T follicular helper cell (primary cell): ENCODE data around the gene PLAC9.

Experiments used
- DNase-seq: peaks from one replicate; pipeline ENCODE4 v3.0.0-alpha.2; 2020; ENCODE audit warnings: low read depth

Gene PLAC9

GRCh38 chr10:80160361-80161320 is 28.1 kb downstream of the PLAC9 start:
- no peak for DNase-seq

DNA sequence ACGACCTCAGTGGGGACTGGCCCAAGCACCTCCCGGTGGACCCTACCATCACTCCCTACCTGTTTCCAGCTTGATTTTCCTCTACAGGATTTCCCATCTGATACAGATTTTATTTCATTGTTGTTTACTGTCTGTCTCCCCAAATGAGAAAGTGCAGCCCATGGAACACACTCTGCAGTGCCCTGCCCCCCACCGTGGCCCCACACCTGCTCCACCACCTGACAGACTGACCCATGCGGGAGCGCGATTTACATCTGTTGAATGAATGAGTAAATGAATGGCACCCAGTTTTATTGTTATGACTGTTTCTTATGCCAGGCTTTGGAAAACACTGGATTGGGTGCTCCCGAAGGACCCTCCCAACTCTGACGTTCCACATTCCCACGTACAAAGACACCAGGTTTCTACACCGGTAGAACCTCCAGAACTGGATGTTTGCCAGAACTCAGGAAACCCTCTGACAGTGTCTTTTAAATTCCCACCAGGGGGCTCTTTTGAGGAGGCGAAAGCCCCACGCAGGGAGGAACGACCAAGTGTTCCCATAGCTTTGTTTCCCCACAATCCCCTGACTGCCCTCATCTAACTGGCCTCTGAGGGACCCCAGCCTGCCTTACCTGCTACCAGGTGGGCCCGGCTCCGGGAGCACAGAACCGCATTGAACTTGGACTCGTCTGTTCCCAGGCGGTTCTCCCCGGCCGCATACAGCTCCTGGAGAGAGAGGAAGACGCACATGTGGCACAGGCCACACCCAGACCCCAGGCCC is 29.0 kb downstream of the PLAC9 start:
- DNase-seq, result no peak

- no peak for DNase-seq
Measured at GRCh38 chr10:80163741-80164341, 31.3 kb downstream of the PLAC9 start.

DNA sequence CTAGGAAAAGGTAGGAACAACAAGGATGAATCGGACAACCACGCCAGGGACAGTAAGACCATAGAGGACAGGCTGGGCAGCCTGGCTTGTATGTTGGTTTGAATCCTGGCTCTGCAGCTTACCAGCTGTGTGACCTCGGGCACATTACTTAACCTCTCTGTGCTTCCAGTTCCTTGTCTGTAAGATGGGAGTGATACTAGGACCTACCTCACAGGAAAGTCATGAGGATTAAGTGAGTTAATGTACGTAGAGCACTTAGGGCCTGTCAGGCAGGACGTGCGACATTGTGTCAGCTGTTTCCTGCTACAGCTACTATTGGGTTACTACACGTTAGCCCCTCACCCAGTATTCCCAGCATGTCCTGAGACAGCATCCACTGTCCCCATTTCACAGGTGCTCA is 32.1 kb downstream of the PLAC9 start:
- DNase-seq, result no peak

- DNase-seq, result no peak
Measured at GRCh38 chr10:80165173-80165572, 32.6 kb downstream of the PLAC9 start.

GRCh38 chr10:80166581-80167470 is 34.3 kb downstream of the PLAC9 start:
- no peak for DNase-seq

- no peak for DNase-seq
Measured at GRCh38 chr10:80167471-80168161, 35.1 kb downstream of the PLAC9 start.

GRCh38 chr10:80168162-80168511 is 35.6 kb downstream of the PLAC9 start:
- no peak for DNase-seq

GRCh38 chr10:80168679-80169380 is 36.3 kb downstream of the PLAC9 start:
- no peak for DNase-seq

DNA sequence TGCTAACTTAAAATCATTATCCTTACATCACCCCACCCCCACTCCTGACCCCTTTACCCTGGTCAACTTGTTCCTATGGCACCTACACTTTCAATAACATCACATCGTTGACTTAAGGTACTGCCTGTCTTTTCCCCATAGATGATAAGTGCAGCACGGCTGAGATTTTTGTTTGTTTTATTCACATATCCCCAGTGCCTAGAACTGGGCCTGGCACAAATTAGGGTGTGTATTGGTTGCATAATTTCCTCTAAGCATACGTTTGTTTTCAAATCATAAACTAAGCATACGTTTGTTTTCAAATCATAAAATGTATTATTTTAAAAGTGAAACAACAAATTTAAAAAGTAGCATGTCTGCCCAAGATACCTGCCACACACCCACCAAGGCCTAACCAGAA is 37.5 kb downstream of the PLAC9 start:
- no peak for DNase-seq

- no peak for DNase-seq
Measured at GRCh38 chr10:80170641-80171040, 38.1 kb downstream of the PLAC9 start.

- no peak for DNase-seq
Measured at GRCh38 chr10:80171248-80171660, 38.7 kb downstream of the PLAC9 start.

- no peak for DNase-seq
Measured at GRCh38 chr10:80172896-80173295, 40.4 kb downstream of the PLAC9 start.

GRCh38 chr10:80173466-80173865 is 40.9 kb downstream of the PLAC9 start:
- DNase-seq, result no peak

- no peak for DNase-seq
Measured at GRCh38 chr10:80174641-80175395, 42.3 kb downstream of the PLAC9 start.

- no peak for DNase-seq
Measured at GRCh38 chr10:80176526-80176925, 44.0 kb downstream of the PLAC9 start.

- DNase-seq, result no peak
Measured at GRCh38 chr10:80177781-80178636, 45.5 kb downstream of the PLAC9 start.

GRCh38 chr10:80182986-80183385 is 50.5 kb downstream of the PLAC9 start:
- no peak for DNase-seq

- no peak for DNase-seq
Measured at GRCh38 chr10:80183436-80183835, 50.9 kb downstream of the PLAC9 start.
